Keratinocyte (primary cell): Measurements from ENCODE around the gene LRPPRC.

Experiments
- CTCF ChIP-seq, 3 experiments: IDR thresholded peaks in 1 of 3; conservative IDR thresholded peaks in 1 of 3; optimal IDR thresholded peaks in 1 of 3; 2 replicates in 2 of 3; 3 replicates in 1 of 3; pipeline versions ENCODE3 to v1.5.1; 2011; ENCODE audit warnings: low read length in 3 of 3, mild to moderate bottlenecking in 3 of 3, moderate library complexity in 2 of 3, control low read depth in 1 of 3, inconsistent platforms in 1 of 3; ENCODE audit not compliant: insufficient read depth in 2 of 3; ENCODE audit errors: extremely low read depth in 1 of 3
- EZH2 ChIP-seq: IDR thresholded peaks from one replicate; pipeline ENCODE4 v1.6.1; 2012; ENCODE audit warnings: inconsistent platforms, mild to moderate bottlenecking, low read length, moderate library complexity

- no peak for TF ChIP-seq CTCF (optimal IDR thresholded peaks at IDR 0.05 in 1 of 3, IDR thresholded peaks at IDR 0.05 in 1 of 3, conservative IDR thresholded peaks at IDR 0.05 in 1 of 3; ENCODE audit: extremely low read depth in 1 of 3, insufficient read depth in 2 of 3, low read length in 3 of 3)
- no peak for TF ChIP-seq EZH2
Measured at GRCh38 chr2:44004735-44005602, 9.2 kb upstream of the LRPPRC start.
